Peyer's patch (tissue), 4 donors: ENCODE measurements around the gene CTBP1. TPM values are rescaled to one million over a fixed set of nuclear protein-coding genes. Genes with fewer than 3 reads are reported as not detected.

Experiments used
- DNase-seq, 3 donors: peaks; one replicate each; pipeline ENCODE4 v3.0.0-alpha.2; 2017 to 2019
- H3K27ac ChIP-seq, 4 donors: fragments of 200-600 bp; sonication (generic); one replicate each; pipeline ENCODE4 v1.5.1; 2016 to 2019
- H3K27me3 ChIP-seq, 2 donors: fragments of 200-600 bp; sonication (generic); one replicate each; pipeline ENCODE4 v1.5.1; 2019
- H3K36me3 ChIP-seq, 3 donors: fragments of 200-600 bp; sonication (generic); one replicate each; pipeline ENCODE4 v1.5.1; 2016 to 2019
- H3K4me1 ChIP-seq, 4 donors: fragments of 200-600 bp; sonication (generic); one replicate each; pipeline ENCODE4 v1.5.1; 2016 to 2019
- H3K4me3 ChIP-seq, 4 donors: fragments of 200-600 bp; sonication (generic); 1 replicate in 3 of 4; 2 replicates in 1 of 4; pipeline ENCODE4 v1.5.1; 2016 to 2019; ENCODE audit warnings: mild to moderate bottlenecking in 1 of 4
- H3K9me3 ChIP-seq, 4 donors: fragments of 200-600 bp; sonication (generic); one replicate each; pipeline ENCODE4 v1.5.1; 2016 to 2019; ENCODE audit warnings: mild to moderate bottlenecking in 1 of 4
- POLR2A ChIP-seq, 2 donors: fragments of 450-650 bp; IDR thresholded peaks; one replicate each; pipeline ENCODE4 v1.5.1; 2017; ENCODE audit warnings: antibody characterized with exemption in 2 of 2, mild to moderate bottlenecking in 2 of 2, moderate library complexity in 2 of 2
- total RNA-seq, 4 donors: library from RNA; depleted of rRNA; stranded (reverse); fragments of >200 nt; gene quantifications; one replicate each; pipeline ENCODE4 v1.1.0, GENCODE V29; 2016
- TF ChIP-seq, protein P1 (sequence below), 6 experiments: fragments of 450-650 bp in 4 of 6; fragments of 200-600 bp in 2 of 6; sonication (generic) in 1 of 6; IDR thresholded peaks; one replicate each; pipeline ENCODE4 v1.5.1; 2017 to 2019; ENCODE audit warnings: antibody characterized with exemption in 6 of 6, mild to moderate bottlenecking in 3 of 6, moderate library complexity in 1 of 6

The CTBP1 gene
- total RNA-seq, 4 donors from 2014 or later, result 245 to 371 (median 288) TPM

DNA sequence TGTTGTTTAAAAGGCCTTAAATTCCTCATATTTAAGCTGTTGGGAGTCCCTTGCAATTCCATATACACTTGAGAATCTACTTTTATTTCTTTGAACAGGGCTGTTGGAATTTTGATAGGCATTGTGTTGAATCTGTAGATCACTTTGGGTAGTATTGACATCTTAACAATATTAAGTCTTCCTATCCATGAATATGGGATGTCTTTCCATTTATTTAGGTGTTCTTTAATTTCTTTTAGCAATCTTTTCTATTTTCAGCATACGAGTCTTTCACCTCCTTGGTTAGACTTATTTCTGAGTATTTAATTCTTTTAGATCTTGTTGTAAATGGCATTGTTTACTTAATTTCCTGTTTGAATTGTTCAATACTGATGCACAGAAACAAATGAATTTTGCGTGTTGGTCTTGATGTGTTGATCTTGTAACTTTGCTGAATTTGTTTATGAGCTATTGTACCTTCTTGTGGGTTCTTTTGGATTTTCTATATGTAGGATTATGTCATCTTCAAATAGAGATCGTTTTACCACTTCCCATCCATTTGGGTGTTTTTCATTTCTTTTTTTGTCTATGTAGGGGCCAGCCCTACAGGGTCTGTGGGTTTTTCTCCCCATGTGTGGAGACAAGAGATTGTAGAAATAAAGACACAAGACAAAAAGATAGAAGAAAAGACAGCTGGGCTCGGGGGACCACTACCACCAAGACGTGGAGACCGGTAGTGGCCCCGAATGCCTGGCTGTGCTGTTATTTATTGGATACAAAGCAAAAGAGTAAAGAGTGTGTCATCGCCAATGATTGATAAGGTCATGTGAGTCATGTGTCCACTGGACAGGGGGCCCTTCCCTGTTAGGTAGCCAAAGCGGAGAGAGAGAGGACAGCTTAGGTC lies 18.2 kb upstream of the CTBP1 start:
- Histone ChIP-seq H3K9me3 (peaks cover 0 to 3% (median 0%) of the 10 kb centered on the region in 4 donors), H3K4me1 (no peaks in the 10 kb centered on the region), H3K27me3 (no peaks in the 10 kb centered on the region), H3K27ac (peak overlapping the region; percentile 69 to 80 (median 77)), H3K36me3 (no peaks in the 10 kb centered on the region), H3K4me3 (peak overlapping the region in 2 of 4 donors; percentile 22 to 29)
- no peak for DNase-seq
- TF ChIP-seq, protein P1, sequence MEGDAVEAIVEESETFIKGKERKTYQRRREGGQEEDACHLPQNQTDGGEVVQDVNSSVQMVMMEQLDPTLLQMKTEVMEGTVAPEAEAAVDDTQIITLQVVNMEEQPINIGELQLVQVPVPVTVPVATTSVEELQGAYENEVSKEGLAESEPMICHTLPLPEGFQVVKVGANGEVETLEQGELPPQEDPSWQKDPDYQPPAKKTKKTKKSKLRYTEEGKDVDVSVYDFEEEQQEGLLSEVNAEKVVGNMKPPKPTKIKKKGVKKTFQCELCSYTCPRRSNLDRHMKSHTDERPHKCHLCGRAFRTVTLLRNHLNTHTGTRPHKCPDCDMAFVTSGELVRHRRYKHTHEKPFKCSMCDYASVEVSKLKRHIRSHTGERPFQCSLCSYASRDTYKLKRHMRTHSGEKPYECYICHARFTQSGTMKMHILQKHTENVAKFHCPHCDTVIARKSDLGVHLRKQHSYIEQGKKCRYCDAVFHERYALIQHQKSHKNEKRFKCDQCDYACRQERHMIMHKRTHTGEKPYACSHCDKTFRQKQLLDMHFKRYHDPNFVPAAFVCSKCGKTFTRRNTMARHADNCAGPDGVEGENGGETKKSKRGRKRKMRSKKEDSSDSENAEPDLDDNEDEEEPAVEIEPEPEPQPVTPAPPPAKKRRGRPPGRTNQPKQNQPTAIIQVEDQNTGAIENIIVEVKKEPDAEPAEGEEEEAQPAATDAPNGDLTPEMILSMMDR (IDR thresholded peaks at IDR 0.05), result no peak
- no peak for TF ChIP-seq POLR2A (IDR thresholded peaks at IDR 0.05)

DNA sequence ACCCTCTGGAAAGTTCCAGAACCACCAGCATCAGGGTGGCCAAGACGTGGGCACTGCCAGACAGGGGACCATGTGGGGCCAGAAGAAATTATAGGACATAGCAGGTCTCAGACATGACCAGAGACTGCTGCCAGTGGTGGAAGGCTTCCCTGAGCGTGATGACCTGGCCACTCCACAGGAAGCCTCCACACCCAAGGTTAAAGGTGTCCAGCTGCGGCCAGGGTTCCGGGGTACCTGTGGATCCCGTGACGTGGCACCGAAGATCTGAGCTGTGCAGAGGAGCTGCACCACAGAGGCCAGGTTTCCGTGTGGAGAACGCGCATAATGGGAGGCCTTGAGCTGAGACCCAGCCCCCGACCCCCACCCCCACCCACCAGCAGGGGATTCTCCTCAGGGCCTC lies 16.4 kb upstream of the CTBP1 start:
- Histone ChIP-seq H3K27me3 (no peaks in the 10 kb centered on the region), H3K4me3 (no peak overlapping the region), H3K27ac (no peak overlapping the region), H3K36me3 (no peaks in the 10 kb centered on the region), H3K4me1 (no peaks in the 10 kb centered on the region), H3K9me3 (peaks cover 0 to 3% (median 0%) of the 10 kb centered on the region in 4 donors)
- TF ChIP-seq, protein P1 (IDR thresholded peaks at IDR 0.05), result no peak
- no peak for TF ChIP-seq POLR2A (IDR thresholded peaks at IDR 0.05)
- DNase-seq, result no peak

DNA sequence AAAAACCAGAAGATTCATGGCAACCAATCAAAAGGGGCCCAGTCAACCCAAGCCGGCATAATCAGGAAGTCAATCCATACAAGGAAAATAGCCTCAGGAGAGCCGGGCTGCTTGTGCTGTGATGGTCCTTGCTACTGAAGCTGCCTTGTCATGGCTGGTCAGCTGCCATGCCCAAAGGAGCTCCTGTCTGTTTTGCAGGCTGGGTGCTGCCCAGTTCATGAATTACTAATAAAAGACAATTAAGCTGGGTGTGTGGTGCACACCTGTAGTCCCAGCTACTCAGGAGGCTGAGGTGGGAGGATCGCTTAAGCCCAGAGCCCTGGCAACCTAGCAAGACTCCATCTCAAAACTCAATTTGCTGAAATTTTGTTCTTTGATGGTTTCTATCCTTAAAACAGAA lies 16.0 kb upstream of the CTBP1 start:
- Histone ChIP-seq H3K4me1 (no peaks in the 10 kb centered on the region), H3K27me3 (no peaks in the 10 kb centered on the region), H3K27ac (no peak overlapping the region), H3K4me3 (no peak overlapping the region), H3K36me3 (no peaks in the 10 kb centered on the region), H3K9me3 (peaks cover 0 to 3% (median 0%) of the 10 kb centered on the region in 4 donors)
- TF ChIP-seq POLR2A (IDR thresholded peaks at IDR 0.05), result no peak
- TF ChIP-seq, protein P1 (IDR thresholded peaks at IDR 0.05), result no peak
- DNase-seq, result no peak

DNA sequence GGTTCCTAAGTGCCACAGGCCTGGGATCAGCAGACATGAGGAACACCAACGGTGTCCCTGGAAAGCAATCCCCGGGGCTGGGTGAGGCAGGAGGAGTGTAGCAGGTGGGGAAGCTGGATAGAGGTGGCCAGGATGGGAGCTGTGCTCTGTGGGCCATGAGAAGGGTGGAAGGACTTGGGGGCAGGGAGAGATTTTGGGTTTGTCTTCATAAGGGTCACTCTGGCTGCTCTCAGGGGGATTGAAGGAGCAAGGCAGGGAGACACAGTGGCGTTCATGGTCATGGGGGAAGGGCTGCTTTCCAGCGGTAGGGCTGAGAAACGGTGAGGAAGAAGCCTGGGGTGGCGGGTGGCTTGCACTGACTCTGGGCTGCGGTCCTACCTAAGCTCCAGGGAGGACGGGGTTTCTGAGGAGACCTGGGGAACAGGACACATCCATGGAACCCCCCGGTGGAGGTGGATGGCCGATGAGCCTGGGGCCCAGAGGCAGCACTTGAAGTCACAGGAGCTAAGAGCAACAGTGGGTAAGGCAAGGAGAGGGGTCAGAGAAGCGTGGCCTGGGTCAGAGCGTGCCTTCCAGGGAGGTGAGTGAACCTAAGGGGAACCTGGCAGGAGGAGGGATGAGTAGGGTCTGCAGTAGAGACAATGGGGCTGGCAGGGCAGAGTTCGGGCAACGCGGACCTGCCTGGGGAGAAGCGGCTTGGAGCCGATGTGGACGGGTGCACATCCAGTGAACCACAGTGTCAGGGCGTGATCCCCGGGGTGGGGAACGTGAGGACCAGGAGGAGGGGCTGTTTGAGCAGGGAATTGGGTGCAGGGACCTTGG lies 12.4 kb upstream of the CTBP1 start:
- TF ChIP-seq, protein P1 (IDR thresholded peaks at IDR 0.05), result no peak
- TF ChIP-seq POLR2A (IDR thresholded peaks at IDR 0.05), result no peak
- Histone ChIP-seq H3K27me3 (no peaks in the 10 kb centered on the region), H3K27ac (no peak overlapping the region), H3K36me3 (no peaks in the 10 kb centered on the region), H3K9me3 (no peaks in the 10 kb centered on the region), H3K4me3 (no peak overlapping the region), H3K4me1 (no peaks in the 10 kb centered on the region)
- DNase-seq, result peak in 1 of 3 donors; percentile 18

DNA sequence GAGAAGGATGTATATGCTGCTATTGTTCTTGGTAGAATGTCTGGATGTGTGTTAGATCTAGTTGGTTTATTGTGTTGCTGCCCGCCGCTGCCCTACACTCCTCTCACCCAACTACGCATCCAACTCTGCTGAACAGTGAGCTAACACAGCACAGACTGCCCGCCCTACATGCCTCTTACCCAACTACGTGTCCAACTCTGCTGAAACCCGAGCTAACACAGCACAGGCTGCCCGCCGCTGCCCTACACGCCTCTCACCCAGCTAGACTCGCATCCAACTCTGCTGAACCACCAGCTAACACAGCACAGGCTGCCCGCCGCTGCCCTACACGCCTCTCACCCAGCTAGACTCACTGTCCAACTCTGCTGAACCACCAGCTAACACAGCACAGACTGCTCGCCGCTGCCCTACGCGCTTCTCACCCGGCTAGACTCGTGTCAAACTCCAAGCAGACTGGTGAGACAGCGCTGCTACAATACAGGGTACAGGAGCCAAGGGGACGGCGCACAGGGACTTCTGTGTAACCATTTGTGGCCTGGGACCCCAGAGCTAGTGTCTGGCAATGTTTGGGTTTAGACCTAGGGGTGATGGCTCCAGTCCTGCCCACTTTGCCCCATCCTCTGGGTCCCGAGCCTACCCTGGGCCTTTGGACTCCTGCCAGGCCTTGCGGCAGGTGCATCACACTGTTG lies 11.6 kb upstream of the CTBP1 start:
- DNase-seq, result peak in 1 of 3 donors; percentile 41
- H3K9me3 ChIP-seq, result no peaks in the 10 kb centered on the region
- no peak overlapping the region for H3K4me3 ChIP-seq
- TF ChIP-seq, protein P1 (IDR thresholded peaks at IDR 0.05), result no peak
- no peak for TF ChIP-seq POLR2A (IDR thresholded peaks at IDR 0.05)
- no peaks in the 10 kb centered on the region for H3K36me3 ChIP-seq
- no peak overlapping the region for H3K27ac ChIP-seq
- H3K27me3 ChIP-seq, result no peaks in the 10 kb centered on the region
- H3K4me1 ChIP-seq, result no peaks in the 10 kb centered on the region
